Endothelial cell of umbilical vein (primary cell): Measurements from ENCODE around the gene HUWE1. TPM values are rescaled to one million over a fixed set of nuclear protein-coding genes. Genes with fewer than 3 reads are reported as not detected.

Experiments
- BruUV-seq: library from RNA; stranded (reverse); fragments of 400-500 nt; replicated peaks from 2 replicates; lab custom pipeline; 2021; lab: Mats Ljungman, UMichigan
- CTCF ChIA-PET: fragments of 300-600, 350-600 bp; sonication (Branson Sonifier 250); formaldehyde crosslinking; loops from one replicate; lab custom pipeline; 2021; ENCODE audit warnings: antibody characterized with exemption, inconsistent platforms; lab: Charles Lee
- POLR2A ChIA-PET: fragments of 300-600, 350-600 bp; sonication (Branson Sonifier 250); formaldehyde crosslinking; loops from one replicate; lab custom pipeline; 2021; ENCODE audit warnings: antibody characterized with exemption, inconsistent platforms; lab: Charles Lee
- DNase-seq: peaks from one replicate; pipeline ENCODE4 v3.0.0-alpha.2; 2011; ENCODE audit warnings: low read depth, low spot score
- FAIRE-seq: peaks from 2 replicates; lab custom pipeline; 2011; peaks lifted over from hg19 to GRCh38; lab: Jason Lieb, UNC
- H2AFZ ChIP-seq: 2 replicates; pipeline ENCODE4 v1.6.0; 2012; ENCODE audit warnings: low read depth, low read length, control low read depth, inconsistent platforms
- H3K27ac ChIP-seq: 2 replicates; pipeline ENCODE4 v1.5.1; 2011; ENCODE audit warnings: low read depth, mild to moderate bottlenecking, control low read depth, low read length, moderate library complexity; ENCODE audit not compliant: insufficient read depth
- H3K27me3 ChIP-seq, 2 experiments: 2 replicates each; pipeline versions ENCODE4 v1.6.0 to v1.6.1; 2011; ENCODE audit warnings: low read length in 2 of 2, mixed read lengths in 1 of 2; ENCODE audit not compliant: control insufficient read depth in 2 of 2, insufficient read depth in 2 of 2
- H3K36me3 ChIP-seq, 2 experiments: 2 replicates in 1 of 2; 3 replicates in 1 of 2; pipeline ENCODE4 v1.5.1; 2011; ENCODE audit warnings: low read length in 2 of 2, mild to moderate bottlenecking in 1 of 2, moderate library complexity in 1 of 2; ENCODE audit not compliant: control insufficient read depth in 2 of 2, insufficient read depth in 2 of 2; ENCODE audit errors: extremely low read depth in 1 of 2
- H3K4me1 ChIP-seq: 3 replicates; pipeline ENCODE4 v1.5.1; 2011; ENCODE audit warnings: mild to moderate bottlenecking, low read length; ENCODE audit not compliant: control insufficient read depth, insufficient read depth; ENCODE audit errors: extremely low read depth
- H3K4me2 ChIP-seq: 2 replicates; pipeline ENCODE4 v1.6.1; 2011; ENCODE audit warnings: low read length, control low read depth, mixed read lengths; ENCODE audit not compliant: insufficient read depth
- H3K4me3 ChIP-seq, 3 experiments: fragments of 200-600 bp in 1 of 3; sonication (generic), shearing (Covaris generic) in 1 of 3; replicated peaks in 1 of 3; 2 replicates each; pipeline ENCODE4 v1.5.1; 2011 to 2016; ENCODE audit warnings: control low read depth in 3 of 3, low read length in 3 of 3, mild to moderate bottlenecking in 2 of 3, inconsistent platforms in 1 of 3, low read depth in 1 of 3, moderate library complexity in 1 of 3; ENCODE audit not compliant: insufficient read depth in 1 of 3
- H3K79me2 ChIP-seq: 2 replicates; pipeline ENCODE4 v1.6.0; 2012; ENCODE audit warnings: low read length, inconsistent platforms; ENCODE audit not compliant: control insufficient read depth, insufficient read depth
- H3K9ac ChIP-seq: replicated peaks from 2 replicates; pipeline ENCODE3; 2011; ENCODE audit warnings: low read length, control low read depth; ENCODE audit not compliant: insufficient read depth; ENCODE audit errors: extremely low read depth
- H3K9me1 ChIP-seq: replicated peaks from 3 replicates; pipeline ENCODE4 v1.6.0; 2011; ENCODE audit warnings: mild to moderate bottlenecking, low read length; ENCODE audit not compliant: control insufficient read depth, insufficient read depth; ENCODE audit errors: extremely low read depth
- H3K9me3 ChIP-seq: replicated peaks from 2 replicates; pipeline ENCODE4 v1.5.1; 2012; ENCODE audit warnings: low read length, inconsistent platforms; ENCODE audit not compliant: control insufficient read depth, insufficient read depth
- H4K20me1 ChIP-seq: replicated peaks from 2 replicates; pipeline ENCODE3; 2011; ENCODE audit warnings: mild to moderate bottlenecking, low read length; ENCODE audit not compliant: control insufficient read depth, insufficient read depth; ENCODE audit errors: extremely low read depth
- EZH2 ChIP-seq: IDR thresholded peaks from 2 replicates; pipeline ENCODE4 v1.6.1; 2012; ENCODE audit warnings: borderline replicate concordance, low read depth, mild to moderate bottlenecking, moderate library complexity, low read length, inconsistent platforms; ENCODE audit not compliant: severe bottlenecking
- FOS ChIP-seq: IDR thresholded peaks from 2 replicates; pipeline ENCODE4 v1.6.1; 2011; ENCODE audit warnings: mild to moderate bottlenecking, low read length, moderate library complexity, borderline replicate concordance; ENCODE audit not compliant: insufficient read depth
- GATA2 ChIP-seq: IDR thresholded peaks from 2 replicates; pipeline ENCODE4 v1.7.0; 2011; ENCODE audit warnings: low read depth, mild to moderate bottlenecking, moderate library complexity, mixed read lengths, low read length; ENCODE audit not compliant: insufficient read length, insufficient read depth
- JUN ChIP-seq: IDR thresholded peaks from 2 replicates; pipeline ENCODE4 v1.6.1; 2011; ENCODE audit warnings: borderline replicate concordance, low read depth; ENCODE audit not compliant: insufficient read length, insufficient read depth
- MYC ChIP-seq: IDR thresholded peaks from one replicate; pipeline ENCODE4 v1.6.1; 2011; ENCODE audit warnings: mild to moderate bottlenecking, low read depth, low read length
- POLR2A ChIP-seq: IDR thresholded peaks from 2 replicates; pipeline ENCODE4 v1.6.1; 2012; ENCODE audit warnings: low read depth, mild to moderate bottlenecking, control low read depth, low read length
- POLR2AphosphoS5 ChIP-seq: IDR thresholded peaks from 2 replicates; pipeline ENCODE4 v1.6.1; 2012; ENCODE audit warnings: low read depth, mild to moderate bottlenecking, control low read depth, low read length, moderate library complexity; ENCODE audit not compliant: insufficient read depth
- dilution Hi-C: fragments of 300-500 bp; cut with MboI; formaldehyde crosslinking; loops from one replicate; pipeline ENCODE4 v1.15.0; 2019; ENCODE audit warnings: low sequenced_read_pairs; ENCODE audit not compliant: extremely low pct_ligation_motif_present
- intact Hi-C: fragments of 100-400 bp; cut with micrococcal nuclease; formaldehyde crosslinking; loops from one replicate; pipeline ENCODE4 v1.10.0; 2022
- polyA plus RNA-seq, 4 experiments: library from polyadenylated mRNA; depleted of rRNA in 3 of 4; stranded (reverse) in 3 of 4; unstranded in 1 of 4; fragments of >200 nt; gene quantifications; 2 replicates each; pipeline versions ENCODE4 v1.2.1 to v1.2.3, GENCODE V29; 2011 to 2012; ENCODE audit warnings: missing spikeins in 1 of 4
- total RNA-seq: library from RNA; stranded (reverse); gene quantifications from 2 replicates; pipeline ENCODE4 v1.2.3, GENCODE V29; 2021
- TF ChIP-seq, protein P1 (sequence below): IDR thresholded peaks from 2 replicates; pipeline ENCODE4 v1.6.1; 2011; ENCODE audit not compliant: insufficient read depth, insufficient read length
- TF ChIP-seq, protein P2 (sequence below), 2 donors: IDR thresholded peaks; 1 replicate in 1 of 2; 2 replicates in 1 of 2; pipeline ENCODE4 v1.5.1; 2011; ENCODE audit warnings: low read length in 2 of 2, mild to moderate bottlenecking in 2 of 2, moderate library complexity in 2 of 2, control low read depth in 1 of 2, inconsistent platforms in 1 of 2, low read depth in 1 of 2; ENCODE audit not compliant: insufficient read depth in 1 of 2; ENCODE audit errors: extremely low read depth in 1 of 2

The HUWE1 gene
- total and polyA plus RNA-seq, 2 donors (not counting 3 experiments of a cell fraction or from before 2014, with no cell fraction given): 66.6 to 210 TPM

DNA sequence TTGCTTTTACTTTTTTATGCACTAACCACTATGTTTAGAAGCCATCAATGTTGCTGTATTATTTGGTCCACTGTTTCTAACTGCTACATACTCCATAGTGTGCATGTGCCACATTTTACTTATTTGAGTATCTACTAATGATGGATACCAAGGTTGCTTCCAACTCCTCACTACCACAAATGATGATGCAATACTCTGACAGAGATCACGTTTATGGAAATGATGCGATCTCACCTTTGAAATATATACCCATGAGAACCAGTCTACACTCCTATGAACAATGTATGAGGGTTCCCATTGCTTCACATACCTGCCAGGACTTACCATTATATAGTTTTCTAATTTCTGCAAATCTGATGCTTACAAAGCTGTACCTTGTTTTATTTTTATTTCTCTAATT is 44.2 kb downstream of the HUWE1 start:
- Histone ChIP-seq H3K27ac (no peak overlapping the region), H3K36me3 (peaks cover 2 to 12% of the 10 kb centered on the region in 2 experiments), H3K4me2 (no peak overlapping the region), H3K4me3 (no peak overlapping the region), H3K9me3 (no peaks in the 10 kb centered on the region), H4K20me1 (no peaks in the 10 kb centered on the region), H2AFZ (no peak overlapping the region), H3K4me1 (no peaks in the 10 kb centered on the region), H3K9me1 (no peaks in the 10 kb centered on the region), H3K27me3 (no peaks in the 10 kb centered on the region), H3K79me2 (peaks cover 32% of the 10 kb centered on the region), H3K9ac (no peak overlapping the region)
- dilution Hi-C loops (no loop called here), intact Hi-C loops (no loop called here)
- TF ChIP-seq EZH2 (no peak), FOS (no peak), MYC (no peak), POLR2A (no peak), POLR2AphosphoS5 (no peak), GATA2 (no peak), JUN (no peak)
- TF ChIP-seq, protein P1, sequence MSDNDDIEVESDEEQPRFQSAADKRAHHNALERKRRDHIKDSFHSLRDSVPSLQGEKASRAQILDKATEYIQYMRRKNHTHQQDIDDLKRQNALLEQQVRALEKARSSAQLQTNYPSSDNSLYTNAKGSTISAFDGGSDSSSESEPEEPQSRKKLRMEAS: no peak
- TF ChIP-seq, protein P2, sequence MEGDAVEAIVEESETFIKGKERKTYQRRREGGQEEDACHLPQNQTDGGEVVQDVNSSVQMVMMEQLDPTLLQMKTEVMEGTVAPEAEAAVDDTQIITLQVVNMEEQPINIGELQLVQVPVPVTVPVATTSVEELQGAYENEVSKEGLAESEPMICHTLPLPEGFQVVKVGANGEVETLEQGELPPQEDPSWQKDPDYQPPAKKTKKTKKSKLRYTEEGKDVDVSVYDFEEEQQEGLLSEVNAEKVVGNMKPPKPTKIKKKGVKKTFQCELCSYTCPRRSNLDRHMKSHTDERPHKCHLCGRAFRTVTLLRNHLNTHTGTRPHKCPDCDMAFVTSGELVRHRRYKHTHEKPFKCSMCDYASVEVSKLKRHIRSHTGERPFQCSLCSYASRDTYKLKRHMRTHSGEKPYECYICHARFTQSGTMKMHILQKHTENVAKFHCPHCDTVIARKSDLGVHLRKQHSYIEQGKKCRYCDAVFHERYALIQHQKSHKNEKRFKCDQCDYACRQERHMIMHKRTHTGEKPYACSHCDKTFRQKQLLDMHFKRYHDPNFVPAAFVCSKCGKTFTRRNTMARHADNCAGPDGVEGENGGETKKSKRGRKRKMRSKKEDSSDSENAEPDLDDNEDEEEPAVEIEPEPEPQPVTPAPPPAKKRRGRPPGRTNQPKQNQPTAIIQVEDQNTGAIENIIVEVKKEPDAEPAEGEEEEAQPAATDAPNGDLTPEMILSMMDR (IDR thresholded peaks at IDR 0.05; ENCODE audit: extremely low read depth in 1 of 2, insufficient read depth in 1 of 2, low read depth in 1 of 2, low read length in 2 of 2): no peak
- no peak for FAIRE-seq
- CTCF ChIA-PET: no interaction called here
- POLR2A ChIA-PET: no interaction called here
- no TSS peak for BruUV-seq
- DNase-seq: no peak
